Measurements from ENCODE around the gene SPNS3. TPM values are rescaled to one million over a fixed set of nuclear protein-coding genes. Genes with fewer than 3 reads are reported as not detected.

The SPNS3 gene
- total RNA-seq, 1 experiment from 2014 or later: 0.37 TPM

GRCh38 chr17:4502466-4503154, 68.9 kb downstream of the SPNS3 start:
- no TSS peak for BruUV-seq (replicated peaks)
- Histone ChIP-seq H3K9ac (ENCODE audit: low read length) (no peak overlapping the region), H3K9me3 (ENCODE audit: control insufficient read depth in 1 of 2, insufficient read depth in 1 of 2, low read depth in 1 of 2, low read length in 2 of 2) (no peaks in the 10 kb centered on the region), H3K4me3 (replicated peaks in 1 of 2; ENCODE audit: low read depth in 1 of 2, low read length in 2 of 2) (no peak overlapping the region), H3K36me3 (ENCODE audit: control insufficient read depth in 1 of 2, insufficient read depth in 2 of 2, low read length in 2 of 2) (no peaks in the 10 kb centered on the region), H3K9me2 (ENCODE audit: insufficient read depth) (no peaks in the 10 kb centered on the region), H3K4me1 (ENCODE audit: control insufficient read depth in 1 of 2, insufficient read depth in 2 of 2, low read length in 2 of 2) (peaks cover 4 to 41% of the 10 kb centered on the region in 2 experiments; a peak in 3 of 4 replicates), H2AFZ (ENCODE audit: low read depth, low read length, poor library complexity, severe bottlenecking) (no peak overlapping the region), H3K79me2 (ENCODE audit: insufficient read depth, low read length) (no peaks in the 10 kb centered on the region), H3K4me2 (ENCODE audit: low read length) (no peak overlapping the region), H4K20me1 (ENCODE audit: insufficient read depth) (no peaks in the 10 kb centered on the region), H3K27ac (ENCODE audit: low read depth, low read length) (no peak overlapping the region), H3K27me3 (ENCODE audit: insufficient read depth, low read length) (no peaks in the 10 kb centered on the region)
- ChIA-PET POLR2A (no interaction called here), RAD21 (ENCODE audit: low non-redundant PET in 1 of 2, low total read pairs in 2 of 2, uncharacterized antibody in 2 of 2, unreplicated experiment in 2 of 2) (no interaction called here), CTCF (no interaction called here)
- TF ChIP-seq REST (IDR thresholded peaks at IDR 0.05; ENCODE audit: low read depth) (no peak), CEBPB (IDR thresholded peaks at IDR 0.05; ENCODE audit: low read depth) (no peak), CBX3 (IDR thresholded peaks at IDR 0.05; ENCODE audit: low read depth) (no peak), POLR2AphosphoS5 (IDR thresholded peaks at IDR 0.05; ENCODE audit: low read depth, low read length) (no peak), ZNF274 (IDR thresholded peaks at IDR 0.05; ENCODE audit: low read depth, low read length) (no peak), YY1 (IDR thresholded peaks at IDR 0.05; ENCODE audit: extremely low read depth, insufficient replicate concordance, low read depth, low read length) (no peak)
- ATAC-seq: no peak
- DNase-seq (ENCODE audit: low read depth, low spot score): no peak
- intact Hi-C loops (cut with micrococcal nuclease): no loop called here

All from HCT116 (cell line).